DMS153 (cell line): ENCODE measurements around the gene LMBR1.
"Not testable (repeated sequence)": the region's sequence is repeated elsewhere in the genome, so short reads cannot be mapped to it uniquely, and the experiment has no call there.

Experiments
- DNase-seq: peaks from one replicate; lab custom pipeline; 2025; lab: John Stamatoyannopoulos, UW

Gene LMBR1

DNA sequence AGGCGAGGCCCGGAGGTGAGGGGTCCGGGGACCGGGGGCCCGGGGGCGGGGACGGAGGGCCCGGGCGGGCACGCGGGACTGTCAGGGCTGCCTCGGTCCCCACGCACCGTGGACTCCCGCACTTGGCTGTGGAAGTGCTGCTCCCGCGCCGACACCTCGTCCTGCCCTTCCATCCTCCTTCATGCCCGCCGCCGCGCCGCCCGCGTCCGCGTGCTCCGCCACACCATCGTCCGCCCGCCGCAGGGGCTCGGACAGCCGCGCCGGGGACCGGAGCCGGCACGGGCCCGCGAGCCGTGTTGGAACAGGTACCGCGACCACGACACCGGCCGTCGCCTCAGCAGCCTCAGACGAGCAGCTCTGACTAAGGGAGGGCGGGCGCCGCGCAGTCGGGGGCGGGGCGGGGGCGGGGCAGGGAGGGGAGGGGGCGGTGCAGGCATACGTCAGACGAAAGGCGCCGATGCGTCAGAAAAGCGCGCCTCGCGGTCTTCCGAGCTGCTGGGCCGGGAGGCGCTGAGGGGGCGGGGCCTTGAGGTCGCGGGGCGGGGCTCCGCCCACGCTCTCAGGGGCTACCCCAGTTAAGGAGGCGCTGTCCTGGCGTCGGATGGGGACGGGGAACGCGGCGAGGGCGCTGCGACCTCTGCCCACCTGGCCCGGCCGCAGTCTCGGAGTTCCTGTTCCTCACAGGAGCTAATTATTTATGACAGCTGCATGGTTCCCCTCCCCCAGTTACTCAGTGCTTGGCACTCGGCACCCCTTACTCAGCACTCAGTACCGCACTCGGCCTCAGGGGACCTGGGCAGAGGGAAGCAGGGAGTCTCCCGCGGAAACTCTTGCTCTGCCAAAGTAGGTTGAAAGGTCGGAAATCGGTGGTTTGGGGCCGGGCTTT is at the start of gene LMBR1:
LMBR1 (minus strand) TSS at position 363 of the 886 bp plus-strand sequence; CDS start at position 173, 190 bp downstream.
- peak; percentile 70 for DNase-seq

DNA sequence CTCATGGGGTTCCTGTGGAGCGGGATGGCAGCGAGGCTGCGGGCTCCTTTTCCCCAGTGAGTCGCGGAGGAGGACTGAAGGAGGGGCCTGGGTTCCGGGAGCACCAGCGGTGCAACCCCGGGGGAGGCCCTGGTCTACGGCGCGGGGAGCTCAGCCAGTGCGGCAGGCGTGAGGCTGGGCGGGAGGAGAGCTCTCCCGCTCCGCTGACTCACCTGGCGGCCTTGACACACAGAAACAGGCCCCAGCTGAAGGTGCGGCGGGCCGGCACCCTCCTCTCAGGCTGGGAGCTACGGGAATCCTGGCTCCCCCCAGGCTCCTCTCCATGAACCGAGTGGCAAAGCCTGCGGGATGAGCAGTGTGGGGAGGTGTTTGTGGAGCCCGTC is 49.7 kb upstream of the LMBR1 start:
- DNase-seq = no peak

GRCh38 chr7:156941393-156942182 is 48.6 kb upstream of the LMBR1 start:
- DNase-seq = no peak

DNA sequence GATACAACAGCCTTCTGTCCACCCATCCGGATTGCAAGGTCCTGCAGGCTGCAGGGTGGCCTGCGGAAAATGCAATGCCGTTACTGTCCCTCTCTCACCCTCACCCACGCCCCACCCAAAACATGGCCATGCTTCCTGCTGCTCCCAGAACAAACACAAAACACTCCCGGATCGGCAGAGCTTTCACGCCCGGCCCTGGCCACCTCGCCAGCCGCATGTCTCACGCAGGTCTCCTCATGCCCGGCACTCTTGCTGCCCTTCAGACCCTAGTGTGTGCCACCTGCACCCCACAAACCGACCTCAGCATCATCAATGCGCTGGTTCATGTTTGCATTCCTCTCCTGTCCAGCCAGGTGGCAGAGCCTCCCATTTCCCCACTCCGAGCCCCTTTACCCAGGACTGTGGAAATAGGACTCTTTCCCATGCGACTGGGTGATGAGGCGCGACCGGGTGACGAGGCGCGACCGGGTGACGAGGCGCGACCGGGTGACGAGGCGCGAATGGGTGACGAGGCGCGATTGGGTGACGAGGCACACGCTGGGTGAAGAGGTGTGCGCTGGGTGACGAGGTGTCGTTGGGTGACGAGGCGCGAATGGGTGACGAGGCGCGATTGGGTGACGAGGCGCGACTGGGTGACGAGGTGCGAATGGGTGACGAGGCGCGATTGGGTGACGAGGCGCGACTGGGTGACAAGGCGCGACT is 47.6 kb upstream of the LMBR1 start:
- DNase-seq = no peak

DNA sequence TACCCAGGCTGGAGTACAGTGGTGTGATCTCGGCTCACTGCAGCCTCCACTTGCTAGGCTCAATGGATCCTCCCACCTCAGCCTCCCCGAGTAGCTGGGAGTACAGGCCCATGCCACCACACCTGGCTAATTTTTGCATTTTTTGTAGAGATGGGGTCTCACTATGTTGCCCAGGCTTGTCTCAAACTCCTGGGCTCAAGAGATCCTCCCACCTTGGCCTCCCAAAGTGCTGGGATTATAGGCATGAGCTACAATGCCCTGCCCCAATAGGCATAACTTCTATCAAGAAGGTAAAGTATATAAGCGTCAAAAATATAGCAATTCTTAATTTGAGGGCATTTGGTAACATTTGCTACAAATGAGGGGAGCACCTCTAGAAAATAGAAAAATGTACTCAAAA is 43.8 kb upstream of the LMBR1 start:
- DNase-seq = not testable (repeated sequence)

- DNase-seq = no peak
Observed at GRCh38 chr7:156935250-156935649, 42.3 kb upstream of the LMBR1 start.

DNA sequence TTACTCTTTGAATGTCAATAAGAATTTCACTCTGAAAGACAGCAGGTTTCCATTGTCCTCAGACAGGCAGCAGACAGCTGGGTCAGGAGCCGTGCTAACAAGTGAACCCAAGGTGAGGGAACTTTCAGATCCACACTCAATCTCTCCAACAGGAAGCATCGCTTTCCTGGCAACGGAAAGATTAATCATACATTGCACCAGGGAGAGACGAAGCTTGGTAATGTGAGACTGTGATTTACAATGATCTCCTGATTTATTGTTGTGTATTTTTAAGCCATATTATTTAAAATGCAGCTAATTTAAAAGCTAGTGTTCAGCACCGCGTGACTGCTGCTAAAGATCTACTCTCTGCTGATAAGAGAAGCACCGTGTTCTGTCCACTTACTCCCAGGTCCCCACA is 39.0 kb upstream of the LMBR1 start:
- DNase-seq = no peak

GRCh38 chr7:156929789-156930539 is 37.0 kb upstream of the LMBR1 start:
- DNase-seq = no peak

- no peak for DNase-seq
Observed at GRCh38 chr7:156928406-156928747, 35.4 kb upstream of the LMBR1 start.

- no peak for DNase-seq
Observed at GRCh38 chr7:156927571-156928405, 34.8 kb upstream of the LMBR1 start.

GRCh38 chr7:156925821-156926220 is 32.8 kb upstream of the LMBR1 start:
- DNase-seq = not testable (repeated sequence)

DNA sequence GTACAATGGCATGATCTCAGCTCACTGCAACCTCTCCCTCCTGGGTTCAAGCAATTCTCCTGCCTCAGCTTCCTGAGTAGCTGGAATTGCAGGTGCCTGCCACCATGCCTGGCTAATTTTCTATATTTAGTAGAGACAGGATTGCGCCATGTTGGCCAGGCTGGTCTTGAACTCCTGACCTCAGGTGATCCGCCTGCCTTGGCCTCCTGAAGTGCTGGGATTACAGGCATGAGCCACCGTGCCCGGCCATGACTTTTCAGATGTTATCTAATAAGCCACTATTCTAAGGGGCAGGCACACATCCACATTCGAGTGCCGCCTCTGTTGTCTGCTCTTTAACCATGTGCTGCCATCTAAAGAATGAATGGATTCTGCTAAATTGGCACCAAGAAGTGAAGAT is 29.3 kb upstream of the LMBR1 start:
- DNase-seq = not testable (repeated sequence)

- not testable (repeated sequence) for DNase-seq
Observed at GRCh38 chr7:156920487-156921373, 27.7 kb upstream of the LMBR1 start.

DNA sequence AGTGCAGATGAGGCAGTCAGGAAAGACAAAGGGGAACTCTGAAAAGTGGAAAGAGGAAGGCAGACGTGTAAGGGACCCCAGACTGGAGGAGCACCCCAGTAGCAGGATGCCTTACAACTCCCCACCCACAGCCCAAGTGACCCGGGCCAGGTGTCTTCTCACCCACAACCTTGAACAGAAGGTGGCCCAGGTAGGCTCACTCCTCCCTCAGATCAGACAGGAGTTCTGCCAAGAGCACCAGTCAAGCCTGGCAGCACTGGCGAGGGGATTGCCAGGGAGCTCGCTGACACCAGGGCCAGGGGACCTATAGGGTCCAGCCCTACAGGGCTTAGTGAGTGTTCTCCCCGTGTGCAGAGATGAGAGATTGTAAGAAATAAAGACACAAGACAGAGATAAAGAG is 27.1 kb upstream of the LMBR1 start:
- no peak for DNase-seq

GRCh38 chr7:156919132-156919713 is 26.2 kb upstream of the LMBR1 start:
- DNase-seq = no peak

DNA sequence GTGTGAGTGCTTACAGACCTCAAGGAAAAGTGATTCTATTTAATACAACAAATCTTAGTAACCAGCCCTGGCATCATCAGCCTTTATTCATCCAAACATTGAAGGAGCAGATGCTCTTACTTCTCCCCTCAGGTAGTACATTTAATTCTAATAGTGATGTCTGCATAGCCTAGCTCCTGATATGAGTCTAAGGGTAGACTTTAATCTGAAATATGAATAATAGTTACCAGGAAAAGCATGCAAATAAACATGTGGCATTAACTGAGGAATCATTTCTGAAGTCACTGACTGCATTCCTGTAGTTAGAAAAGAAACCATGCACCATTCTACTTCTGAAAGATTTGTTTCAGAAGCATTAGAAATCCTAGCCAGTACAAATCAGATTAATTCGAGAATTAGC is 25.7 kb upstream of the LMBR1 start:
- no peak for DNase-seq

- DNase-seq = not testable (repeated sequence)
Observed at GRCh38 chr7:156909574-156910252, 16.7 kb upstream of the LMBR1 start.

DNA sequence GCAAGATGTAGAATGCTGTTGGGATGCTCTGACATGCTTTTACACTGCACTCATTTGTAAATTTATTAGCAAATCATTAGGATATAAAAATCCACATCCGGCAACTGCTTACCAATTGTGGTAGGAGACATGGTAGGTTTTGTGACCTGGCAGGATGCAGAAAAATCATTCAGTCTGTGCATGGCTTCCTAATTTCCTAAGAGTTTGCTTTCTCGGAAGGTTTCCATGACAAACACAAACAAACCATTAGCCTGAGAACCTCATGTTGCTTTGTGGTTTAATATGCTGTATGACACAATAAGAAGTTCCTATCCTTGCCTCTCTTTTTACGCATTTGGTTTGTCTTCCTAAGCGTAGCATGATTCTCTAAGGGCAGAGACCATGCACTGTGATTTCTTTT is 14.7 kb upstream of the LMBR1 start:
- peak; percentile 19 for DNase-seq

DNA sequence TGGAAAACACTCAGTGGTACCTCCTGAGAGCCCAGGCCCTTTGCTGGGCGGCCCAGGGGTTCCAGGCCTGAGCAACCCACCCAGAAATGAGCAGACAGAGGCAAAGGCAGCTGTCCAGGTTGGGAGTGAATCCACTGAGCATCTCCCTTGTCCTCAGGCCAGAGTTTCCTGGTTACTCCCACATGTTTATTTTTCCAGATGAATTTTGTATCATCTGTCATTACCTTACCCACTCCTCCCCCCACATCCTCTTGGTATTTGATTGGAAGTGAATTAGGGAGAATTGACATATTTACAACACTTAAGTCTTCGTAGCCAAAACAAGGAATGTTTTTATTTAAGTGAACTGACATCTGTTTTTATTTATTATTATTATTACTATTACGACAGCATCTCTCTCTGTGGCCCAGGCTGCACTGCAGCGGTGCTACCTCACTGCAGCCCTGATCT is 13.2 kb upstream of the LMBR1 start:
- no peak for DNase-seq
